Measurements from ENCODE around the gene VWCE. TPM values are rescaled to one million over a fixed set of nuclear protein-coding genes. Genes with fewer than 3 reads are reported as not detected.

VWCE gene
- total and polyA plus RNA-seq, 9 of the 15 experiments (the other 6 are each of a cell fraction or from before 2014, with no cell fraction given), result 0.06 to 1.6 (median 0.63) TPM; not detected in 1

DNA sequence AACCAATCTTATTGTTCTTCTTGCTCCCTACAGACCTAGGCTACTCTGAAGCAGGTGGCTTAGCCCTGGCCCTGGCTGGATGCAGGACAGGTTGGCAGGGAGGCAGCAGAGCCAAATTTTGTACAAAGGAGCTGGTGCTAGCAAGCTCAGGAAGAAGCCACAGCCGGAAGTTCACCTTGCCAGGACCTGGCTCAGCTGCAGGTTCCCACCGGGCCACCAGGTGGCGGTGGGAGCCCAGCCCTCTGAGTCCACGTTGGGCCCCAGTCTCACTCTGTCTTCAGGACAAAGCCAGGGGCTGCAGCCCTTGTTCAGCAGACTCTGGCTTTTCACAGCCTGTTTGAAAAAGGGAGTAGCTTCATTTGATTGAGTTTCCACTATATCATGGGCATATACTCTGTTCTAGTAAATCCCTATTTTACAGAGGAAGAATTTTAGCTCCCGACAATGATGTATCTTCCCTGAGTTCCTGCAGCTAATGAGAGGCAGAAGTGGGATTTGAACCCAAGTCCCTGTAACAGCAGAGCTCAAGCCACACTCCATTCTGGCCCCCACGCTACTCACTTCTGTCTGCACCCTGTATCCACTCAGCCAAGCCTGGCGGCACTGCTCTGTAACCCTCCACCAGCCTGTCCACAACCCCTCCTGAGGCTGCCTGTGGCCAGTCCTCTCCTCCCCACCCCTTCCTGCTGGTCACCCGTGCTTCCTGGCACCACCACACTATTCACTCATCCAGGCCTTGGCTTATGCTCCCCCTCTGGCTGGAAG lies 41.2 kb upstream of the VWCE start (continued):
- TF ChIP-seq, protein P1, sequence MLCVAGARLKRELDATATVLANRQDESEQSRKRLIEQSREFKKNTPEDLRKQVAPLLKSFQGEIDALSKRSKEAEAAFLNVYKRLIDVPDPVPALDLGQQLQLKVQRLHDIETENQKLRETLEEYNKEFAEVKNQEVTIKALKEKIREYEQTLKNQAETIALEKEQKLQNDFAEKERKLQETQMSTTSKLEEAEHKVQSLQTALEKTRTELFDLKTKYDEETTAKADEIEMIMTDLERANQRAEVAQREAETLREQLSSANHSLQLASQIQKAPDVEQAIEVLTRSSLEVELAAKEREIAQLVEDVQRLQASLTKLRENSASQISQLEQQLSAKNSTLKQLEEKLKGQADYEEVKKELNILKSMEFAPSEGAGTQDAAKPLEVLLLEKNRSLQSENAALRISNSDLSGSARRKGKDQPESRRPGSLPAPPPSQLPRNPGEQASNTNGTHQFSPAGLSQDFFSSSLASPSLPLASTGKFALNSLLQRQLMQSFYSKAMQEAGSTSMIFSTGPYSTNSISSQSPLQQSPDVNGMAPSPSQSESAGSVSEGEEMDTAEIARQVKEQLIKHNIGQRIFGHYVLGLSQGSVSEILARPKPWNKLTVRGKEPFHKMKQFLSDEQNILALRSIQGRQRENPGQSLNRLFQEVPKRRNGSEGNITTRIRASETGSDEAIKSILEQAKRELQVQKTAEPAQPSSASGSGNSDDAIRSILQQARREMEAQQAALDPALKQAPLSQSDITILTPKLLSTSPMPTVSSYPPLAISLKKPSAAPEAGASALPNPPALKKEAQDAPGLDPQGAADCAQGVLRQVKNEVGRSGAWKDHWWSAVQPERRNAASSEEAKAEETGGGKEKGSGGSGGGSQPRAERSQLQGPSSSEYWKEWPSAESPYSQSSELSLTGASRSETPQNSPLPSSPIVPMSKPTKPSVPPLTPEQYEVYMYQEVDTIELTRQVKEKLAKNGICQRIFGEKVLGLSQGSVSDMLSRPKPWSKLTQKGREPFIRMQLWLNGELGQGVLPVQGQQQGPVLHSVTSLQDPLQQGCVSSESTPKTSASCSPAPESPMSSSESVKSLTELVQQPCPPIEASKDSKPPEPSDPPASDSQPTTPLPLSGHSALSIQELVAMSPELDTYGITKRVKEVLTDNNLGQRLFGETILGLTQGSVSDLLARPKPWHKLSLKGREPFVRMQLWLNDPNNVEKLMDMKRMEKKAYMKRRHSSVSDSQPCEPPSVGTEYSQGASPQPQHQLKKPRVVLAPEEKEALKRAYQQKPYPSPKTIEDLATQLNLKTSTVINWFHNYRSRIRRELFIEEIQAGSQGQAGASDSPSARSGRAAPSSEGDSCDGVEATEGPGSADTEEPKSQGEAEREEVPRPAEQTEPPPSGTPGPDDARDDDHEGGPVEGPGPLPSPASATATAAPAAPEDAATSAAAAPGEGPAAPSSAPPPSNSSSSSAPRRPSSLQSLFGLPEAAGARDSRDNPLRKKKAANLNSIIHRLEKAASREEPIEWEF (CRISPR knock-in tag; IDR thresholded peaks at IDR 0.05), result no peak
- no peak for TF ChIP-seq ZSCAN32 (CRISPR knock-in tag; IDR thresholded peaks at IDR 0.05)
- no peak for TF ChIP-seq ATF4 (CRISPR knock-in tag; IDR thresholded peaks at IDR 0.05)
- TF ChIP-seq ETS1 (conservative IDR thresholded peaks at IDR 0.05; ENCODE audit: control insufficient read depth, low read depth, low read length), result no peak
- TF ChIP-seq ZNF707 (CRISPR knock-in tag; conservative IDR thresholded peaks at IDR 0.05), result no peak
- TF ChIP-seq CBFA2T3 (IDR thresholded peaks at IDR 0.05), result no peak
- TF ChIP-seq, protein P2, sequence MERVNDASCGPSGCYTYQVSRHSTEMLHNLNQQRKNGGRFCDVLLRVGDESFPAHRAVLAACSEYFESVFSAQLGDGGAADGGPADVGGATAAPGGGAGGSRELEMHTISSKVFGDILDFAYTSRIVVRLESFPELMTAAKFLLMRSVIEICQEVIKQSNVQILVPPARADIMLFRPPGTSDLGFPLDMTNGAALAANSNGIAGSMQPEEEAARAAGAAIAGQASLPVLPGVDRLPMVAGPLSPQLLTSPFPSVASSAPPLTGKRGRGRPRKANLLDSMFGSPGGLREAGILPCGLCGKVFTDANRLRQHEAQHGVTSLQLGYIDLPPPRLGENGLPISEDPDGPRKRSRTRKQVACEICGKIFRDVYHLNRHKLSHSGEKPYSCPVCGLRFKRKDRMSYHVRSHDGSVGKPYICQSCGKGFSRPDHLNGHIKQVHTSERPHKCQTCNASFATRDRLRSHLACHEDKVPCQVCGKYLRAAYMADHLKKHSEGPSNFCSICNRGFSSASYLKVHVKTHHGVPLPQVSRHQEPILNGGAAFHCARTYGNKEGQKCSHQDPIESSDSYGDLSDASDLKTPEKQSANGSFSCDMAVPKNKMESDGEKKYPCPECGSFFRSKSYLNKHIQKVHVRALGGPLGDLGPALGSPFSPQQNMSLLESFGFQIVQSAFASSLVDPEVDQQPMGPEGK (CRISPR knock-in tag; IDR thresholded peaks at IDR 0.05; ENCODE audit: borderline replicate concordance), result no peak
- TF ChIP-seq, protein P3, sequence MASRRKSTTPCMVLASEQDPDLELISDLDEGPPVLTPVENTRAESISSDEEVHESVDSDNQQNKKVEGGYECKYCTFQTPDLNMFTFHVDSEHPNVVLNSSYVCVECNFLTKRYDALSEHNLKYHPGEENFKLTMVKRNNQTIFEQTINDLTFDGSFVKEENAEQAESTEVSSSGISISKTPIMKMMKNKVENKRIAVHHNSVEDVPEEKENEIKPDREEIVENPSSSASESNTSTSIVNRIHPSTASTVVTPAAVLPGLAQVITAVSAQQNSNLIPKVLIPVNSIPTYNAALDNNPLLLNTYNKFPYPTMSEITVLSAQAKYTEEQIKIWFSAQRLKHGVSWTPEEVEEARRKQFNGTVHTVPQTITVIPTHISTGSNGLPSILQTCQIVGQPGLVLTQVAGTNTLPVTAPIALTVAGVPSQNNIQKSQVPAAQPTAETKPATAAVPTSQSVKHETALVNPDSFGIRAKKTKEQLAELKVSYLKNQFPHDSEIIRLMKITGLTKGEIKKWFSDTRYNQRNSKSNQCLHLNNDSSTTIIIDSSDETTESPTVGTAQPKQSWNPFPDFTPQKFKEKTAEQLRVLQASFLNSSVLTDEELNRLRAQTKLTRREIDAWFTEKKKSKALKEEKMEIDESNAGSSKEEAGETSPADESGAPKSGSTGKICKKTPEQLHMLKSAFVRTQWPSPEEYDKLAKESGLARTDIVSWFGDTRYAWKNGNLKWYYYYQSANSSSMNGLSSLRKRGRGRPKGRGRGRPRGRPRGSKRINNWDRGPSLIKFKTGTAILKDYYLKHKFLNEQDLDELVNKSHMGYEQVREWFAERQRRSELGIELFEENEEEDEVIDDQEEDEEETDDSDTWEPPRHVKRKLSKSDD (conservative IDR thresholded peaks at IDR 0.05; ENCODE audit: low read length), result 0 out of 2 replicates have a peak, but pooled peaks have one; percentile 41
- no peak for TF ChIP-seq ZNF143 (CRISPR knock-in tag; IDR thresholded peaks at IDR 0.05)
- no peak for TF ChIP-seq ZNF507 (tag; conservative IDR thresholded peaks at IDR 0.05)
- no peak for TF ChIP-seq ZNF184 (CRISPR knock-in tag; IDR thresholded peaks at IDR 0.05)
- no peak for TF ChIP-seq ZNF79 (CRISPR knock-in tag; IDR thresholded peaks at IDR 0.05; ENCODE audit: low read depth)
- TF ChIP-seq SRSF1 (IDR thresholded peaks at IDR 0.05; ENCODE audit: low read depth, low read length), result no peak
- TF ChIP-seq SAP30 (IDR thresholded peaks at IDR 0.05; ENCODE audit: borderline replicate concordance, insufficient read depth, low read depth, low read length, poor library complexity, severe bottlenecking), result no peak
